HG02798 (cell line): ENCODE results near the gene KLK10.
"Not testable (repeated sequence)": the region's sequence is repeated elsewhere in the genome, so short reads cannot be mapped to it uniquely, and the experiment has no call there.

ENCODE experiments used
- ATAC-seq: cut with Tn5 transposase; IDR thresholded peaks from one replicate; pipeline ENCODE4 v1.9.1; 2021; ENCODE audit warnings: mild to moderate bottlenecking; ENCODE audit not compliant: unreplicated experiment, poor library complexity

Gene KLK10

GRCh38 chr19:51003316-51003715 is 16.2 kb downstream of the KLK10 start:
- no peak for ATAC-seq

GRCh38 chr19:51002542-51003311 is 16.8 kb downstream of the KLK10 start:
- ATAC-seq, result no peak

GRCh38 chr19:51002089-51002532 is 17.4 kb downstream of the KLK10 start:
- ATAC-seq, result no peak

GRCh38 chr19:51001515-51001914 is 18.0 kb downstream of the KLK10 start, which contains the start of gene KLK8:
Gene KLK8, minus strand, starts transcription at chr19:51001604. Its CDS starts 437 bp downstream, at chr19:51001167.
- no peak for ATAC-seq

GRCh38 chr19:51000981-51001380 is 18.5 kb downstream of the KLK10 start:
- ATAC-seq, result no peak

- no peak for ATAC-seq
Observed at GRCh38 chr19:51000426-51000825, 19.1 kb downstream of the KLK10 start.

GRCh38 chr19:50998686-50999085 is 20.8 kb downstream of the KLK10 start:
- ATAC-seq, result no peak

GRCh38 chr19:50998061-50998460 is 21.4 kb downstream of the KLK10 start:
- no peak for ATAC-seq

GRCh38 chr19:50994129-50994528 is 25.4 kb downstream of the KLK10 start:
- no peak for ATAC-seq

GRCh38 chr19:50992666-50993035 is 26.9 kb downstream of the KLK10 start:
- ATAC-seq, result no peak

GRCh38 chr19:50984416-50984815 is 35.1 kb downstream of the KLK10 start:
- not testable (repeated sequence) for ATAC-seq

- ATAC-seq, result no peak
Observed at GRCh38 chr19:50983625-50984292, 35.8 kb downstream of the KLK10 start, which contains the start of gene KLK7. Gene KLK7, minus strand, starts transcription at chr19:50983917. Its CDS starts 1,518 bp downstream, at chr19:50982399.

- no peak for ATAC-seq
Observed at GRCh38 chr19:50982186-50982585, 37.3 kb downstream of the KLK10 start.

- ATAC-seq, result no peak
Observed at GRCh38 chr19:50981587-50982146, 37.8 kb downstream of the KLK10 start.

GRCh38 chr19:50980208-50980607 is 39.3 kb downstream of the KLK10 start:
- no peak for ATAC-seq

GRCh38 chr19:50979758-50980157 is 39.8 kb downstream of the KLK10 start:
- ATAC-seq, result no peak

- ATAC-seq, result no peak
Observed at GRCh38 chr19:50978772-50979390, 40.6 kb downstream of the KLK10 start.

- ATAC-seq, result no peak
Observed at GRCh38 chr19:50977626-50978025, 41.9 kb downstream of the KLK10 start.

GRCh38 chr19:50975766-50976165 is 43.7 kb downstream of the KLK10 start:
- no peak for ATAC-seq

- ATAC-seq, result no peak
Observed at GRCh38 chr19:50974702-50975556, 44.6 kb downstream of the KLK10 start.
